Glutamatergic neuron (in vitro differentiated cells): ENCODE data around the gene EGFL8. TPM values are rescaled to one million over a fixed set of nuclear protein-coding genes. Genes with fewer than 3 reads are reported as not detected.

Source experiments
- DNase-seq: peaks from one replicate; pipeline ENCODE4 v3.0.0; 2022
- H3K27ac Mint-ChIP-seq: one replicate; pipeline ENCODE4 v1.8.0; 2020; ENCODE audit warnings: mild to moderate bottlenecking, mixed read lengths, inconsistent platforms; ENCODE audit not compliant: unreplicated experiment
- H3K27me3 Mint-ChIP-seq: one replicate; pipeline ENCODE4 v1.8.0; 2020; ENCODE audit warnings: mild to moderate bottlenecking, moderate library complexity, mixed read lengths, inconsistent platforms; ENCODE audit not compliant: unreplicated experiment
- H3K36me3 Mint-ChIP-seq: one replicate; pipeline ENCODE4 v1.8.0; 2020; ENCODE audit warnings: mild to moderate bottlenecking, mixed read lengths, inconsistent platforms; ENCODE audit not compliant: unreplicated experiment
- H3K4me1 Mint-ChIP-seq: one replicate; pipeline ENCODE4 v1.8.0; 2020; ENCODE audit warnings: mild to moderate bottlenecking, low read depth, mixed read lengths, inconsistent platforms; ENCODE audit not compliant: unreplicated experiment
- H3K4me3 Mint-ChIP-seq: one replicate; pipeline ENCODE4 v1.8.0; 2020; ENCODE audit warnings: mild to moderate bottlenecking, mixed read lengths, inconsistent platforms; ENCODE audit not compliant: unreplicated experiment
- H3K9me3 Mint-ChIP-seq: one replicate; pipeline ENCODE4 v1.8.0; 2020; ENCODE audit warnings: mild to moderate bottlenecking, moderate library complexity, mixed read lengths, inconsistent platforms; ENCODE audit not compliant: unreplicated experiment
- total RNA-seq: library from RNA; stranded (reverse); fragmentation: NEBNext Ultra II Directional; extraction: Animal tissue kit (Norgen Biotek cat#: 25700); gene quantifications from one replicate; pipeline ENCODE4 v1.2.1, GENCODE V29; 2021; ENCODE audit not compliant: unreplicated experiment
- TF ChIP-seq, protein P1 (sequence below): fragments of 200-600 bp; sonication (generic); IDR thresholded peaks from one replicate; pipeline ENCODE4 v1.5.0; 2021; ENCODE audit not compliant: partially characterized antibody, unreplicated experiment

Gene EGFL8
- total RNA-seq, 1 donor from 2014 or later: 23.0 TPM

DNA sequence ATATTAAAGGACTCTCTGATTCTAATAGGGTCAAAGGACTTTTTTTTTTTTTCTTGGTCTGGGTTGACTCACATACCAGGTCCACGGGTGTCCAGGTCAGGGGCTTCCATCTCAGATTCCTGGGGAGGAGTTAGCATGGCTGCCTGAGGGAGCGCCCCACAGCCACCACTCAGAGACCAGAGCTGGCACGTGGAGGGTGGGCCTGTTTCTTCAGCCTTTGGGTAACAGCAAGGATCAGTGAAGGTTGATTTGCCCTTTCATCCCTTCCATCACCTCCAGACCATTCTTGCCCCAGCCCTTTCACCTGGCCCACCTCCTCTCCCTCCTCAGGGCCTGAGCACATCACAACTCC lies 33.9 kb downstream of the EGFL8 start:
- DNase-seq: no peak
- no peak overlapping the region for H3K27ac Mint-ChIP-seq
- TF ChIP-seq, protein P1, sequence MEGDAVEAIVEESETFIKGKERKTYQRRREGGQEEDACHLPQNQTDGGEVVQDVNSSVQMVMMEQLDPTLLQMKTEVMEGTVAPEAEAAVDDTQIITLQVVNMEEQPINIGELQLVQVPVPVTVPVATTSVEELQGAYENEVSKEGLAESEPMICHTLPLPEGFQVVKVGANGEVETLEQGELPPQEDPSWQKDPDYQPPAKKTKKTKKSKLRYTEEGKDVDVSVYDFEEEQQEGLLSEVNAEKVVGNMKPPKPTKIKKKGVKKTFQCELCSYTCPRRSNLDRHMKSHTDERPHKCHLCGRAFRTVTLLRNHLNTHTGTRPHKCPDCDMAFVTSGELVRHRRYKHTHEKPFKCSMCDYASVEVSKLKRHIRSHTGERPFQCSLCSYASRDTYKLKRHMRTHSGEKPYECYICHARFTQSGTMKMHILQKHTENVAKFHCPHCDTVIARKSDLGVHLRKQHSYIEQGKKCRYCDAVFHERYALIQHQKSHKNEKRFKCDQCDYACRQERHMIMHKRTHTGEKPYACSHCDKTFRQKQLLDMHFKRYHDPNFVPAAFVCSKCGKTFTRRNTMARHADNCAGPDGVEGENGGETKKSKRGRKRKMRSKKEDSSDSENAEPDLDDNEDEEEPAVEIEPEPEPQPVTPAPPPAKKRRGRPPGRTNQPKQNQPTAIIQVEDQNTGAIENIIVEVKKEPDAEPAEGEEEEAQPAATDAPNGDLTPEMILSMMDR: no peak
- peaks cover 6% of the 10 kb centered on the region for H3K27me3 Mint-ChIP-seq
- H3K36me3 Mint-ChIP-seq: no peaks in the 10 kb centered on the region
- H3K4me3 Mint-ChIP-seq: no peak overlapping the region
- peaks cover 11% of the 10 kb centered on the region for H3K9me3 Mint-ChIP-seq
- H3K4me1 Mint-ChIP-seq: peaks cover 11% of the 10 kb centered on the region

DNA sequence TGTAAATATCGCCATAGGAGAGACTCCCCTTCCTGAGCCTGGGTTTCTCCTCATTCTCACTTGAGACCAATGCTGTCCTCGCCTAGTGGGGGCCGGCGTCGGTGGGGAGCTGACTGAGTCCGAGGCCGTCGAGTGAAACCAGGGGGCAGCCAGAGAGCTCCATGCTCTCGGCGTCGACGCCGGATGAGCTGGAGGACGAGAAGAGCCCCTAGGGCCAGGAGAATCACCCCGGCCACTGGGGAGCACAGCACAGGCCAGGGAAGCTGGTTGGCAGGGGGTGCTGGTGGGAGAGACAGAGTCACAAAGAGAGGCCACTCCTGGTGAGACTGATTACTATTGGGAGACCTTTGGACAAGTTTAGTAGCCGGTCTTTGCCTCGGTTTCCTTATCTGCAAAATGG lies 34.5 kb downstream of the EGFL8 start:
- H3K9me3 Mint-ChIP-seq: peaks cover 11% of the 10 kb centered on the region
- no peak for DNase-seq
- TF ChIP-seq, protein P1: no peak
- H3K4me3 Mint-ChIP-seq: no peak overlapping the region
- H3K36me3 Mint-ChIP-seq: no peaks in the 10 kb centered on the region
- peaks cover 13% of the 10 kb centered on the region for H3K4me1 Mint-ChIP-seq
- H3K27ac Mint-ChIP-seq: no peak overlapping the region
- H3K27me3 Mint-ChIP-seq: peaks cover 8% of the 10 kb centered on the region

DNA sequence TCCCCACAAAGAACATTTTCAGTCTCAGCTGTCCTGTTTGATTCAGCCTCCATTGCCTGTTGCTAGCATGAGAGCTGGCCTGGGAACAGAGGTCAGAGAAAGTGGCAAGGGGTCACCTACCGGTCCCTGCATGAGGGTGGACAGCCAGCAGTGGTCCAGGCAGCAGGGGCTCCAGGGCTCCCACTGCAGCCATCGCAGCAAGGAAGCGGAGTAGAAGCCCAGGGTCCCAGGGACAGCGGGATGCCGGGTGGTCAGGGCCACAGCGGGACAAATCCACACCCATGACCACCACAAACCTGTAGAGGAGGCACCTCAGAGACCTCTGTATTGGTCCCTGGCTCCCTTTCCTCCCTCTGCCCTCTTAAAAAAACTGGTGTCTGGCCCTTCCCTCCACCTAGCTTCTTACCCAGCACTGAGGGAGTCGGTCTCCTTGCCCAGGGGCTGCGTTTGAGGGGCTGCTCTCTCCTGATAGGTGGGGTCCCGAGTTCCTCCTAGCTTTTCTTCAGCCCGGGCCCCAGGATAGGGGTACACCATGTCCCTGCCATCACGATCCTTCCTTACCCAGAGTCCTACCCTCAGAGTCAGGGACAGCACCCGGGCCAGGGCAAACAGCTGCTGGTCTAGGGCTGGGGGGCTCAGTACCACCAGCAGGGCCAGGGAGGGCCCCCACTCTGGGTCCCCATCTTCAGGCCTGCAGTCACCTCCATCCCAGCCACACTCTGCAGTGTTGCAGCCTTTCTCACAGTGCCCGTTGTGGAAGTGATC lies 36.5 kb downstream of the EGFL8 start:
- H3K27ac Mint-ChIP-seq: no peak overlapping the region
- TF ChIP-seq, protein P1: no peak
- no peak for DNase-seq
- H3K27me3 Mint-ChIP-seq: peaks cover 6% of the 10 kb centered on the region
- H3K36me3 Mint-ChIP-seq: no peaks in the 10 kb centered on the region
- peaks cover 9% of the 10 kb centered on the region for H3K9me3 Mint-ChIP-seq
- H3K4me3 Mint-ChIP-seq: no peak overlapping the region
- H3K4me1 Mint-ChIP-seq: peaks cover 9% of the 10 kb centered on the region

DNA sequence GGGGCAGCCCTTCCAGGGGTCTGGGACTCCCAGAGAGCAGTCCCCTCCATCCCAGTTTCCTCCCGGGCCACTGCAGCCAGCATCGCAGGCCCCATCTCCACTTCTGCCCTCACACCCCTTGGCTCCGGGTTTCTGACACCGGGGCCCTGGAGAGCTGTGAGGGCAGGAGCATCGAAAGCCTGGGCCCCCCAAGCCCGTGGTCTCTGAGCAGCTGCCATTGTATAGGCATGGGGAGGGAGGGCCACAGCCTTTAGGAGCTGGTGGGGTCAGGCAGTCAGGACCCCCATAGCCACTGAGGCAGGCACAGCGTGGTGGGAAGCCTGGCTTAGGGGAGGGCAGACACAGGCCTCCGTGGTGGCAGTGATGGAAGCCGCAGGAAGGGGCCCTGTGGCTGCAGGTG lies 37.8 kb downstream of the EGFL8 start:
- H3K36me3 Mint-ChIP-seq: no peaks in the 10 kb centered on the region
- peaks cover 2% of the 10 kb centered on the region for H3K27me3 Mint-ChIP-seq
- H3K4me1 Mint-ChIP-seq: peaks cover 4% of the 10 kb centered on the region
- H3K9me3 Mint-ChIP-seq: peaks cover 6% of the 10 kb centered on the region
- no peak for DNase-seq
- TF ChIP-seq, protein P1: no peak
- no peak overlapping the region for H3K4me3 Mint-ChIP-seq
- H3K27ac Mint-ChIP-seq: no peak overlapping the region

DNA sequence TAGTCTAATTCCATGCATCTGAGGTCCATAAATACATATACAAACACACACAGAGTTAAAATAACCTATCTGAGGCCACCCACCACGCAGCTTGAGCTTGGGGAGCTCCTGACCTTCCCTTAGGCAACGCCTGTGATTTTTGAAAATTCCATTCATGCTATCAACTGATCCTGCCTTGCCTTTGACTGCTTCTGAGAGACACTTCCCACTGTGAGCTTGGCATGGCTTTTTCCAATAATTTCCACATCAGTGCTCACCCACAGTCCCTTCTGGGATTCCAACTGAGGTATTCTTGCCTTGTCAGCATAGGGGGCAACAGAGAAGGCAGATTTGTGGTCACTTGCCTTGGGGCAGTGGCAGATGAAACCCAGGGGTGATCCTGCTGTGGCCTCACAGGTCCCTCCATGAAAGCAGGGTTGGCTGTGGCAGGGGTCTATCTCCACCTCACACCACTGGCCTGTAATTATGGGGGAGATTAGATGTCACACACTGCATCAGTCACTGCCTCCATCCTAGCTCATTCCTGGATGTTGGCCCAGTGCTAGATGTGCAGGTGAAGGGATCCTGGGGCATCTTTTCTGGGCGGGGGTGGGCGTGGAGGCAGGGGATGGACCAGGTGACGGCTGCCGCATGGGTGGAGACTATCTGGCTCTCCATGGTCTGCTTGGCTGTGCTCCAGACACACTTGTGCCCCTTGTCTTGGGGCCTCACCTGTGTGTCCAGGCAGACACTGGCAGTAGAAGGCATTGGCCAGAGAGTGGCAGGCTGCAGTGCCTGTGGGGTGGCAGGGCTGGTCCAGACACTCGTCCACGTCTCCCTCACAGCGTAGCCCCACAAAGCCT lies 39.3 kb downstream of the EGFL8 start:
- Mint-ChIP-seq H3K27me3 (peaks cover 2% of the 10 kb centered on the region), H3K4me3 (no peak overlapping the region), H3K27ac (no peak overlapping the region), H3K4me1 (peaks cover 4% of the 10 kb centered on the region), H3K9me3 (peaks cover 6% of the 10 kb centered on the region), H3K36me3 (no peaks in the 10 kb centered on the region)
- TF ChIP-seq, protein P1: no peak
- no peak for DNase-seq
